WTC11 (cell line): ENCODE data around the gene FBXL4.

Experiments used
- CREB1 ChIP-seq: sonication (generic); formaldehyde crosslinking; IDR thresholded peaks from 2 replicates; pipeline ENCODE4 v1.8.0; 2023; ENCODE audit warnings: mild to moderate bottlenecking, missing genetic modification reagents
- CREM ChIP-seq: sonication (generic); formaldehyde crosslinking; IDR thresholded peaks from 2 replicates; pipeline ENCODE4 v1.8.1; 2022; ENCODE audit warnings: mild to moderate bottlenecking, missing genetic modification reagents, moderate library complexity
- CTCF ChIP-seq: fragments of 200-600 bp; IDR thresholded peaks from 2 replicates; pipeline ENCODE4 v1.8.0; 2022; ENCODE audit warnings: antibody characterized with exemption
- E2F5 ChIP-seq: sonication (generic); formaldehyde crosslinking; IDR thresholded peaks from 2 replicates; pipeline ENCODE4 v1.8.1; 2022; ENCODE audit warnings: mild to moderate bottlenecking, moderate library complexity, missing genetic modification reagents
- ETV6 ChIP-seq: sonication (generic); formaldehyde crosslinking; IDR thresholded peaks from 2 replicates; pipeline ENCODE4 v1.8.1; 2022; ENCODE audit warnings: mild to moderate bottlenecking, missing genetic modification reagents
- GABPB1 ChIP-seq: sonication (generic); formaldehyde crosslinking; IDR thresholded peaks from 2 replicates; pipeline ENCODE4 v1.8.1; 2023; ENCODE audit warnings: mild to moderate bottlenecking, missing genetic modification reagents
- JUN ChIP-seq: sonication (generic); formaldehyde crosslinking; IDR thresholded peaks from 2 replicates; pipeline ENCODE4 v1.8.0; 2023; ENCODE audit warnings: mild to moderate bottlenecking, missing genetic modification reagents
- SP1 ChIP-seq: sonication (generic); formaldehyde crosslinking; conservative IDR thresholded peaks from 2 replicates; pipeline ENCODE4 v1.8.1; 2022; ENCODE audit warnings: missing genetic modification reagents
- ZNF317 ChIP-seq: sonication (generic); formaldehyde crosslinking; IDR thresholded peaks from 2 replicates; pipeline ENCODE4 v1.8.1; 2023; ENCODE audit warnings: low read depth, mild to moderate bottlenecking, moderate library complexity, missing genetic modification reagents, borderline replicate concordance
- ZNF512 ChIP-seq: sonication (generic); formaldehyde crosslinking; IDR thresholded peaks from 2 replicates; pipeline ENCODE4 v1.8.1; 2022; ENCODE audit warnings: missing genetic modification reagents, borderline replicate concordance
- TF ChIP-seq, protein P1 (sequence below): sonication (generic); formaldehyde crosslinking; conservative IDR thresholded peaks from 2 replicates; pipeline ENCODE4 v1.8.1; 2022; ENCODE audit warnings: mild to moderate bottlenecking, missing genetic modification reagents

DNA sequence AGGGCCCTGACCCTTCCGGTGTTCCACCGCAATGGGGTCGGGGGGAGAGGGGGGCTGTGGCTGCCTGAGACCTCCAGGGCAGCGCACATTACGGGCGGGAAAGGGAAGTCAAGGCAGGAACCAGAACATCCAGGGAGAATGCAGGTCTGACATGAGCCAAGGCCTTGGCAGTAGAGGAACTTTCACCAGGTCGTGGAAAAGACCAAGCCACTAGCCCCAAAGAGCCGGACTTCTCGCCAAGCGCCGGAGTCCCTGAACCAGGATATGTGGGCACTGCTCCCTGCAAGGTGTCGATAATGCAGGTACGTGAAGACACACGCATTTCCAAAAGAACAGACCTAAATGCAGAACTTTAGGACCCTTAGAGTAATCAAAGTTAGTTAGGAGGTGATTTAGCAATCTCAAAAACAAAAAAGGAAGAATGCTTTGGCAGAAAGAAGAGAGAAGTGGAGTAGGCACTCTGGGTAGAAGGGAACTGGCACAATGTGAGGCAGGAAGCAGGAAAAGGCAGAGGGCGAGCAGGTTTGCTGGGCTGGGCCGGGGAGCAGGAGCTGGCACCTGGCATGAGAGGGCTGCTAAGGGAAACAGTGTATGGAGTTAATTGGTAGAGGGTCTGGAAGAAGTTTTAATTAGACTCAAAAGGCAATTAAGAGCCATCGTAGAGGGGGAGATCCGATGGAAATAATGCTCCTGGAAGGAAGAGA lies 99.1 kb downstream of the FBXL4 start:
- no peak for TF ChIP-seq GABPB1 (CRISPR knock-in tag)
- TF ChIP-seq CTCF, result no peak
- no peak for TF ChIP-seq SP1 (CRISPR knock-in tag)
- no peak for TF ChIP-seq JUN (CRISPR knock-in tag)
- TF ChIP-seq CREB1 (CRISPR knock-in tag), result no peak
- no peak for TF ChIP-seq E2F5 (CRISPR knock-in tag)
- TF ChIP-seq ETV6 (CRISPR knock-in tag), result no peak
- TF ChIP-seq ZNF317, result no peak
- TF ChIP-seq, protein P1, sequence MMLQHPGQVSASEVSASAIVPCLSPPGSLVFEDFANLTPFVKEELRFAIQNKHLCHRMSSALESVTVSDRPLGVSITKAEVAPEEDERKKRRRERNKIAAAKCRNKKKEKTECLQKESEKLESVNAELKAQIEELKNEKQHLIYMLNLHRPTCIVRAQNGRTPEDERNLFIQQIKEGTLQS (CRISPR knock-in tag), result no peak
- no peak for TF ChIP-seq ZNF512 (CRISPR knock-in tag)
- no peak for TF ChIP-seq CREM
